ENCODE data around the gene IQCK. TPM values are rescaled to one million over a fixed set of nuclear protein-coding genes. Genes with fewer than 3 reads are reported as not detected.
A peak's percentile ranks its signal among the peaks of the same experiment; 100 is the strongest.

Gene IQCK
- total and polyA plus RNA-seq, 11 donors: 5.6 to 17.4 (median 9.0) TPM

- peak overlapping the region in 1 of 12 donors; percentile 49 for H3K27ac ChIP-seq
- intact Hi-C loops (cut with DNase I): no loop called here
Measured at GRCh38 chr16:19722269-19722952, 4.3 kb downstream of the IQCK start.

GRCh38 chr16:19722981-19723380, 4.9 kb downstream of the IQCK start:
- no peak for DNase-seq
- H3K27me3 ChIP-seq: no peaks in the 10 kb centered on the region
- intact Hi-C loops (cut with DNase I): no loop called here
- H3K27ac ChIP-seq: no peak overlapping the region
- WGBS, 4 donors: 82 to 88% (median 84%) methylated on average over 7 of the region's 7 CpGs
- peaks cover 0 to 30% (median 18%) of the 10 kb centered on the region in 12 donors for H3K4me1 ChIP-seq
- no peak for TF ChIP-seq POLR2A (IDR thresholded peaks at IDR 0.05)
- TF ChIP-seq CTCF (IDR thresholded peaks at IDR 0.05): no peak
- no peaks in the 10 kb centered on the region for H3K9me3 ChIP-seq
- peaks cover 0 to 5% (median 0%) of the 10 kb centered on the region in 9 donors for H3K36me3 ChIP-seq
- ATAC-seq: no peak
- H3K4me3 ChIP-seq: no peak overlapping the region

More at GRCh38 chr16:19722269-19722952, 4.3 kb downstream of the IQCK start:
- peaks cover 0 to 30% (median 18%) of the 10 kb centered on the region in 12 donors for H3K4me1 ChIP-seq
- TF ChIP-seq POLR2A (IDR thresholded peaks at IDR 0.05): no peak
- no peaks in the 10 kb centered on the region for H3K27me3 ChIP-seq
- H3K36me3 ChIP-seq: peaks cover 0 to 5% (median 0%) of the 10 kb centered on the region in 9 donors
- H3K4me3 ChIP-seq: no peak overlapping the region
- 73 to 81% (median 77%) methylated on average over 11 of the region's 11 CpGs for WGBS, 4 donors
- no peaks in the 10 kb centered on the region for H3K9me3 ChIP-seq
- ATAC-seq (no peak), DNase-seq (no peak)

- WGBS, 4 donors: 83 to 94% (median 91%) methylated on average over 3 of the region's 3 CpGs
- H3K4me1 ChIP-seq: peaks cover 0 to 10% (median 1%) of the 10 kb centered on the region in 12 donors
- no peak for TF ChIP-seq POLR2A (IDR thresholded peaks at IDR 0.05)
- TF ChIP-seq CTCF (IDR thresholded peaks at IDR 0.05): no peak
- no peak overlapping the region for H3K4me3 ChIP-seq
- H3K27ac ChIP-seq: no peak overlapping the region
- intact Hi-C loops (cut with DNase I): no loop called here
- H3K36me3 ChIP-seq: peaks cover 0 to 16% (median 0%) of the 10 kb centered on the region in 9 donors
- DNase-seq (no peak), ATAC-seq (no peak)
- H3K27me3 ChIP-seq: no peaks in the 10 kb centered on the region
- no peaks in the 10 kb centered on the region for H3K9me3 ChIP-seq
Measured at GRCh38 chr16:19728636-19728965, 10.5 kb downstream of the IQCK start.

GRCh38 chr16:19733551-19733950, 15.5 kb downstream of the IQCK start:
- intact Hi-C loops (cut with DNase I): no loop called here
- TF ChIP-seq CTCF (IDR thresholded peaks at IDR 0.05): no peak
- no peak for TF ChIP-seq POLR2A (IDR thresholded peaks at IDR 0.05)

More at GRCh38 chr16:19733551-19733950, 15.5 kb downstream of the IQCK start:
- peak overlapping the region in 2 of 12 donors; percentile 19 to 29 for H3K27ac ChIP-seq
- H3K27me3 ChIP-seq: no peaks in the 10 kb centered on the region
- WGBS, 4 donors: 76 to 82% (median 80%) methylated on average over 6 of the region's 6 CpGs
- no peak overlapping the region for H3K4me3 ChIP-seq
- DNase-seq (no peak), ATAC-seq (no peak)
- peaks cover 0 to 36% (median 16%) of the 10 kb centered on the region in 12 donors for H3K4me1 ChIP-seq
- H3K9me3 ChIP-seq: no peaks in the 10 kb centered on the region
- peaks cover 0 to 20% (median 0%) of the 10 kb centered on the region in 9 donors for H3K36me3 ChIP-seq

Data from heart left ventricle (tissue), 16 donors.